Neural crest cell (in vitro differentiated cells): ENCODE data around the gene GFRA4. TPM values are rescaled to one million over a fixed set of nuclear protein-coding genes. Genes with fewer than 3 reads are reported as not detected.

Experiments used
- DNase-seq: peaks from one replicate; pipeline ENCODE4 v3.0.0; 2021; ENCODE audit warnings: low read depth, mixed read lengths, low spot score
- H3K27ac Mint-ChIP-seq: one replicate; pipeline ENCODE4 v1.8.0; 2021; ENCODE audit warnings: mild to moderate bottlenecking, mixed read lengths; ENCODE audit not compliant: unreplicated experiment
- H3K27me3 Mint-ChIP-seq: 2 replicates; pipeline ENCODE4 v1.8.0; 2021; ENCODE audit warnings: low read depth, mild to moderate bottlenecking, mixed read lengths
- H3K36me3 Mint-ChIP-seq: 2 replicates; pipeline ENCODE4 v1.8.0; 2021; ENCODE audit warnings: low read depth, mild to moderate bottlenecking, mixed read lengths
- H3K4me1 Mint-ChIP-seq: 2 replicates; pipeline ENCODE4 v1.8.0; 2021; ENCODE audit warnings: mixed read lengths
- H3K4me3 Mint-ChIP-seq: one replicate; pipeline ENCODE4 v1.8.0; 2021; ENCODE audit warnings: mild to moderate bottlenecking, mixed read lengths
- H3K9me3 Mint-ChIP-seq: 2 replicates; pipeline ENCODE4 v1.8.0; 2021; ENCODE audit warnings: mixed read lengths
- total RNA-seq: library from RNA; stranded (reverse); gene quantifications from 2 replicates; pipeline ENCODE4 v1.2.1, GENCODE V29; 2021
- TF ChIP-seq, protein P1 (sequence below): fragments of 200-600 bp; sonication (generic); conservative IDR thresholded peaks from 2 replicates; pipeline ENCODE4 v1.5.0; 2021; ENCODE audit warnings: antibody characterized with exemption, mild to moderate bottlenecking

Gene GFRA4
- total RNA-seq, 1 donor from 2014 or later: not detected

GRCh38 chr20:3674995-3675900, 12.0 kb upstream of the GFRA4 start:
- no peak for DNase-seq
- peak overlapping the region; percentile 81 for H3K27ac Mint-ChIP-seq
- no peak overlapping the region for H3K4me3 Mint-ChIP-seq
- peaks cover 4% of the 10 kb centered on the region for H3K4me1 Mint-ChIP-seq
- peaks cover 43% of the 10 kb centered on the region for H3K27me3 Mint-ChIP-seq
- no peaks in the 10 kb centered on the region for H3K36me3 Mint-ChIP-seq
- no peaks in the 10 kb centered on the region for H3K9me3 Mint-ChIP-seq
- TF ChIP-seq, protein P1, sequence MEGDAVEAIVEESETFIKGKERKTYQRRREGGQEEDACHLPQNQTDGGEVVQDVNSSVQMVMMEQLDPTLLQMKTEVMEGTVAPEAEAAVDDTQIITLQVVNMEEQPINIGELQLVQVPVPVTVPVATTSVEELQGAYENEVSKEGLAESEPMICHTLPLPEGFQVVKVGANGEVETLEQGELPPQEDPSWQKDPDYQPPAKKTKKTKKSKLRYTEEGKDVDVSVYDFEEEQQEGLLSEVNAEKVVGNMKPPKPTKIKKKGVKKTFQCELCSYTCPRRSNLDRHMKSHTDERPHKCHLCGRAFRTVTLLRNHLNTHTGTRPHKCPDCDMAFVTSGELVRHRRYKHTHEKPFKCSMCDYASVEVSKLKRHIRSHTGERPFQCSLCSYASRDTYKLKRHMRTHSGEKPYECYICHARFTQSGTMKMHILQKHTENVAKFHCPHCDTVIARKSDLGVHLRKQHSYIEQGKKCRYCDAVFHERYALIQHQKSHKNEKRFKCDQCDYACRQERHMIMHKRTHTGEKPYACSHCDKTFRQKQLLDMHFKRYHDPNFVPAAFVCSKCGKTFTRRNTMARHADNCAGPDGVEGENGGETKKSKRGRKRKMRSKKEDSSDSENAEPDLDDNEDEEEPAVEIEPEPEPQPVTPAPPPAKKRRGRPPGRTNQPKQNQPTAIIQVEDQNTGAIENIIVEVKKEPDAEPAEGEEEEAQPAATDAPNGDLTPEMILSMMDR: no peak

DNA sequence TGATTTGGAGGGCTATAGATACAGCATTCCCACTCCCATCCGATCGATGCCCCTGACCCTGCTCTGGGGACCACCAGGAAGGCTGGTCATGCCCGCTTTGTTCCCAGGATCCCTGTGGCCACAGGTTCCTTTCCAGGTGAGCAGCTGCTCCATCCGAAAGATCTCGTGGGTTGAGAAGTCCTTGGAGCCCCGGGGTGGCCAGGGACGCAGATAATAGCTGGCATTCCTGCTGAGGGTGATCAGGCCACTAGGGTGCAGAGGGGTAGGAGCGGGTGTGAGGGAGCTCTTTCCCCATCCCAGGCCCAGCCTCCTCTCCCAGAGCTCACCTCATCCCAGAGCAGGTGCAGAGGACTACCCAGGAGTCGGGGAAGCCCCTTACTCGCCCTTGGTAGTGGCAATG, 11.2 kb upstream of the GFRA4 start:
- no peaks in the 10 kb centered on the region for H3K9me3 Mint-ChIP-seq
- no peaks in the 10 kb centered on the region for H3K36me3 Mint-ChIP-seq
- TF ChIP-seq, protein P1: no peak
- peaks cover 4% of the 10 kb centered on the region for H3K4me1 Mint-ChIP-seq
- H3K27ac Mint-ChIP-seq: no peak overlapping the region
- H3K4me3 Mint-ChIP-seq: no peak overlapping the region
- no peak for DNase-seq
- H3K27me3 Mint-ChIP-seq: peaks cover 37% of the 10 kb centered on the region

DNA sequence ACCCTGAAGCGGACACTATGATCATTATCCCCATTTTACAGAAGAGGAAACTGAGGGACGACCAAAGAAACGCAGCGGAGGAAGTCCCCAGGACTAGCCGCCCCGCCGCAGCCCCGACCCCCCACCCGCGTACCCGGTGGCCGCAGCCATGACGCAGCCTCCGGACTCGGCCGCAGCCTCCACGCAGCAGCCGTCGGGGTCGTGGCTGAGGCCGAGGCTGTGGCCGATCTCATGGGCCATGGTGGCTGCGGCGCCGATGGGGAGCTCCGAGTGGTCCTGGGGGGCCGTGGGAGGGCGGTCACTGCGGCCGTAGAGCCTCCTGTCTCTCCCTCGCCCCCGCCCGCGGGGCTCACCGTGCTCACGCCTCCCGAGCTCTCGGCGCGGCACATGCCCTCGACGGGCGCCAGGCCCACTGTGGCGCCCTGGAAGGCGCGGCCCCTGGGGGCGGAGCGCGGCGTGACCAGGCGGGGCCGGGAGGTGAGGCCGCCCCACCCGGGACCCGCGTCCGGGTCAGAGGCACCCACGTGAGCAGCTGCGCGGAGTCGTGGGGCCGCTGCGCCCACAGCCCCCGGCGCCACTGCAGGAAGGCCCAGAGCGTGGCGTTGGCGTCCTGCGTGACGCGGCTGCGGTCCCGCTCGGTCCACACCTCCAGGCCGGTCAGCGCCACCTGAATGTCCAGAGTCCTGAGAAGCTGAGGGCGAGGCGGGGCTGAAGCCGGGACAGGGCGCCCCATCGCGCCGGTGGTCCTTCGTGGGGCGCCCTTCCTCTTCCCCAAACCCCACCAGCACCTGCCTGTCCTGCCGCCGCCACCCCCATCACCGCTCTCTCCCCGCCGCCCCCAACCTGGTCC, 10.2 kb upstream of the GFRA4 start:
- TF ChIP-seq, protein P1: no peak

DNA sequence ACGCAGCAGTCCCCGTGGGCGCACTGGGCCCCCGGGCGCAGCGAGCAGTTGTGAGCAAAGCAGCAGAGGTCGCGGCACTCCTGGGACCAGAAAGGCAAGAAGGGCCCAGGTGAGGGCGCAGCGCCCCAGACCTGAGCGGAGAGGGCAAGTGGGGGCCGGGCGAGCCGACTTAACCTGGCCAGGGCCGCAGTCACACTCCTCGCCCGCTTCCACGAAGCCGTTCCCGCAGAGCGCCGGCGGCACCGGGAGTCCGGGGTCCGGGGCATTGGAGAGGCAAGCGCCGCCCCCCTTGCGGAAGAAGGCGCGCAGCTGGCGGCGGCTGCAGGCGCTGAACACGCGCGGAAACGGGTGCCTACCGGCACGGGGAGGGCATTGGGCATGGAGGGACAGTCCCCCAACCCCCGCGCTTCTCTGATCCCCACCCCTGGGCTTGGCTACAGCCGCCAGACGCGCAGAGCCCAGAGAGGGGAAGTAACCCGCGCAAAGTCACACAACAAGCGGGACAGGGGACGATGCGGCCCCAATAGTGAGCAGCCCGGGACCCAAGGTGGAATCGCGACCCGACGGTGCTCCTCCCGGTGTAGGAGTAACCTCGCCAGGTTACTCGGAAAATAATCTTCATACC, 9.5 kb upstream of the GFRA4 start:
- no peak overlapping the region for H3K4me3 Mint-ChIP-seq
- H3K4me1 Mint-ChIP-seq: peaks cover 4% of the 10 kb centered on the region
- H3K36me3 Mint-ChIP-seq: no peaks in the 10 kb centered on the region
- no peak for DNase-seq
- H3K27ac Mint-ChIP-seq: no peak overlapping the region
- H3K27me3 Mint-ChIP-seq: peaks cover 32% of the 10 kb centered on the region
- no peaks in the 10 kb centered on the region for H3K9me3 Mint-ChIP-seq
- TF ChIP-seq, protein P1: no peak

More for the DNA sequence above, 10.2 kb upstream of the GFRA4 start:
- Mint-ChIP-seq H3K27me3 (peaks cover 32% of the 10 kb centered on the region), H3K36me3 (no peaks in the 10 kb centered on the region), H3K4me3 (no peak overlapping the region), H3K9me3 (no peaks in the 10 kb centered on the region), H3K27ac (no peak overlapping the region), H3K4me1 (peaks cover 4% of the 10 kb centered on the region)
- DNase-seq: no peak

- H3K27me3 Mint-ChIP-seq: peaks cover 32% of the 10 kb centered on the region
- H3K9me3 Mint-ChIP-seq: no peaks in the 10 kb centered on the region
- no peaks in the 10 kb centered on the region for H3K36me3 Mint-ChIP-seq
- DNase-seq: no peak
- peak overlapping the region; percentile 50 for H3K27ac Mint-ChIP-seq
- no peak overlapping the region for H3K4me3 Mint-ChIP-seq
- H3K4me1 Mint-ChIP-seq: peaks cover 4% of the 10 kb centered on the region
- TF ChIP-seq, protein P1: no peak
Observed at GRCh38 chr20:3671986-3672546, 8.9 kb upstream of the GFRA4 start.
